Activated CD4-positive, alpha-beta T cell treated with anti-CD3 and anti-CD28 coated beads, Interleukin-2, amount 50 U/mL, for 24 hours (primary cell): ENCODE results near the gene HSPA5.
A peak's percentile ranks its signal among the peaks of the same experiment; 100 is the strongest.
"Not testable (repeated sequence)": the region's sequence is repeated elsewhere in the genome, so short reads cannot be mapped to it uniquely, and the experiment has no call there.

Experiments used
- DNase-seq, 2 donors: peaks; one replicate each; pipeline ENCODE4 v3.0.0-alpha.2; 2020; ENCODE audit warnings: low read depth in 1 of 2, low spot score in 1 of 2

The HSPA5 gene

DNA sequence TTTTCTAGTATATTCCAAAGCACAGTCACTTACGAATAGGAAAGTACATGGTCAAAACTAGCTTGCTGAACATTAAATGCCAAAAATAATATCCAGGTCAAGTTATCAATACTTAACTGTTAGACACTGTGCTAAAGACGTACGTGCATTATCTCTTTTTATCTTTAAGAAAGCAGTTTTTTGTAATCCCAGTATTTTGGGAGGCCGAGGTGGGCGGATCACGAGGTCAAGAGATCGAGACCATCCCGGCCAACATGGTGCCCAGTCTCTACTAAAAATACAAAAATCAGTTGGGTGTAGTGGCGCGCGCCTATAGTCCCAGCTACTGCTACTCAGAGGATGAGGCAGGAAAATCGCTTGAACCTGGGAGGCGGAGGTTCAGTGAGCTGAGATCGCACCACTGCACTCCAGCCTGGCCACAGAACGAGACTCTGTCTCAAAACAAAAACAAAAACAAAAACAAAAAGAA, 2.7 kb upstream of the HSPA5 start:
- no peak for DNase-seq

DNA sequence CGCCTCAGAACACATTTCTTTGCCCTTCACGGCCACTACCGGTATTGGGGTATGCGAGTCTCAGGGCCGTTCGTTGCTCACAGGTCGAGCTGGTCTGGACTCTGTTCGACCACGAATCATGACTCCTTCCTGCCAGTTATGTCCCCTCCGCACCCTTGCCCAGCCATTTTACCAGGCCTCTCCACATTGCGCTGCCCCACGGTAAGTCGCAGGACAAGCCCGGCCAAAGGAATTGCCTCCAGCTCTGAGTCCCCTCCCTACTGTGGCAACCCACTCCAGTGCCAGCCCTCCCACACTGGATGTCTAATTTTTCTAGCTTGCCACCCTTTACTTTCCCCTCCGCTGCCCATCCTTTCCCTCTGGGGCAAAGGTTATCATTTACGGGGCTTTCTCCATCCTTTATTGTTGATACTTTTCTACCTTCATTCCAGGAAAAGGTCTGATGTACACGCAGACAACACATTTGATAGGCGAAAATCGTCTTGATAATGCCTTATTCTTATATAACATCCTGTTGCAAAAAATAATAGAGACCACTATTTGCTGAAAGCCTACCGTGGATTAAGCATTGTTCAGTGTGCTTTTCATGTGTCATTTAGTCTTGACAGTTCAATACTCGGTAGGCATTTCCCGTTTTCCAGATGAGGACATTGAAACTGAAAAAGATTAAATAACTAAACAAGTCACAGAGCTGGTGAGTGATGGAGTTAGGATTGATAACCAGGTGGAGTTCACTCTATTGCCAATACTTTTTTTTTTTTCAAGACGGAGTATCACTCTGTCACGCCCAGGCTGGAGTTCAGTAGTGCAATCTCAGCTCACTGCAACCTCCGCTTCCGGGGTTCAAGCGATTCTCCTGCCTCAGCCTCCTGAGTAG, 958 bp upstream of the HSPA5 start:
- no peak for DNase-seq

DNA sequence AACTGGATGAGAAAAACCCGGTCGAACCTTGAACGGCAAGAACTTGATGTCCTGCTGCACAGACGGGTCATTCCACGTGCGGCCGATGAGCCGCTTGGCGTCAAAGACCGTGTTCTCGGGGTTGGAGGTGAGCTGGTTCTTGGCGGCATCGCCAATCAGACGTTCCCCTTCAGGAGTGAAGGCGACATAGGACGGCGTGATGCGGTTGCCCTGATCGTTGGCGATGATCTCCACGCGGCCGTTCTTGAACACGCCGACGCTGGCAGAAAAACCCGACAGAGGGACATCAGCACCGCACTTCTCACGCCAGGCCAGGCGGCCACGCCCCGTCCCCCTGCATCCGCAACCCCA, 519 bp downstream of the HSPA5 start:
- peak in 1 of 2 donors; percentile 15 for DNase-seq

DNA sequence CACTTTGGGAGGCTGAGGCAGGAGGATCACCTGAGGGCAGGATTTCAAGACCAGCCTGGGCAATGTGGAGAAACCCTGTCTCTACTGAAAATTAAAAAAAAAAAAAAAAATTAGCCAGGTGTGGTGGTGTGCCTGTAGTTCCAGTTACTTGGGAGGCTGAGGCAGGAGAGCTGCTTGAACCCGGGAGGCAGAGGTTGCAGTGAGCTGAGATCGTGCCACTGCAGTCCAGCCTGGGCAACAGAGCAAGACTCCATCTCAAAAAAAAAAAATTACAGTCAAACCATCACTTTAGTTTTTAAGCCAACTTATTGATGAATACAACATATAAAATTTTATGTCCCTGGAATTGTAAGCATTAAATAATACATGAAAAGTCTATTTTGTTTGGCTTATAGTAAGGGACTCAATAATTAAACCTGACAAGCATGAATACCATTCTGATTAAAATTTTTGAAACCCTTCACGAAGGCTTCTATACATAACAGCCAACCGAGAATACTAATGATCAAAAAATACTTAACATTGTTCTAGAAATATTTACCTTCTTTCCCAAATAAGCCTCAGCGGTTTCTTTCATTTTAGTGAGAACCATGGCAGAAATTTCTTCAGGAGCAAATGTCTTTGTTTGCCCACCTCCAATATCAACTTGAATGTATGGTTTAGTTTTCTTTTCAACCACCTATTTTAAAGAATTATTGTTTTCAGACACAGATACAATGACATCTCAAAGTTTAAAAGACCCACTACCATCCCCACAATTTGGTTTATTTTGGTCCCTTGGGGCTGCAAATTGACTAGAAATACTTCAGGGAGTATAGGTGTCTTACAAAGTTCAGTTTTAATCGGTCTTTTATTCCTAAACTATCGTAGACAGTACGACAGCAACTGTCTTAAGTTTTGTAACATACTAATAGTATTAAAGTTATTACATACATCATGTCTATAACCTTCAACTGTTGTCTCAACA, 1.2 kb downstream of the HSPA5 start:
- no peak for DNase-seq

DNA sequence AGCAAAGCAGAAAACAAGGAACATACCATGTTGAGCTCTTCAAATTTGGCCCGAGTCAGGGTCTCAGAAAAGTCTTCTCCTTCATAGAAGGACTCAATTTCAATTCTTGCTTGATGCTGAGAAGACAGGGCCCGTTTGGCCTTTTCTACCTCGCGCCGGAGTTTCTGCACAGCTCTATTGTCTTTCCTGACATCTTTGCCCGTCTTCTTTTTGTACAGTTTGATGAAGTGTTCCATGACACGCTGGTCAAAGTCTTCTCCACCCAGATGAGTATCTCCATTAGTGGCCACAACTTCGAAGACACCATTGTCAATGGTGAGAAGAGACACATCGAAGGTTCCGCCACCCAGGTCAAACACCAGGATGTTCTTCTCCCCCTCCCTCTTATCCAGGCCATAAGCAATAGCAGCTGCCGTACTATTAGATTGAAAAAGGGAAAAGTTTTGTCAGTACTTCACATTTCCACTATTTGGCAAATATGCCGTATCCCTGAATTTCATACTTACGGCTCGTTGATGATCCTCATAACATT, 2.2 kb downstream of the HSPA5 start:
- no peak for DNase-seq

DNA sequence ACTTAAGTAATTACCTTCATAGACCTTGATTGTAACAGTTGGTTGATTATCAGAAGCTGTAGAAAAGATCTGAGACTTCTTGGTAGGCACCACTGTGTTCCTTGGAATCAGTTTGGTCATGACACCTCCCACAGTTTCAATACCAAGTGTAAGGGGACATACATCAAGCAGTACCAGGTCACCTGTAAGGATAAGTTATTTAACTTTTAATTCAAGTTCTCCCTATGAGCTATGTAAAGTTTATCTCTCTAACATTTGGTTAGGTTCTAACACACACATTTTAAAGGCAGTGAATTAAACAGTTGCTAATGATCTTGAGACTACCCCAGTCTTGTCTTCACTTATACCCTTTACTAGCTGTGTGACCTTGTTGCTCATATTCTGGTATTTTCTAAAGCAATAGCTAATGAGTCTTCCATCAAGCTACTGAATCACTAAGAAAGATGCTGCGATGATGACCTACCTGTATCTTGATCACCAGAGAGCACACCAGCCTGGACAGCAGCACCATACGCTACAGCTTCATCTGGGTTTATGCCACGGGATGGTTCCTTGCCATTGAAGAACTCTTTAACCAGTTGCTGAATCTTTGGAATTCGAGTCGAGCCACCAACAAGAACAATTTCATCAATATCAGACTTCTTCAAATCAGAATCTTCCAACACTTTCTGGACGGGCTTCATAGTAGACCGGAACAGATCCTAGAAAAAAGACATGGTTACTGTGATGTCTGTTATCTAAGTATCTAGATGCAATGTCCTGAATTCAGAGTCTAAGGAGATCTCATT, 2.8 kb downstream of the HSPA5 start:
- DNase-seq, result no peak

DNA sequence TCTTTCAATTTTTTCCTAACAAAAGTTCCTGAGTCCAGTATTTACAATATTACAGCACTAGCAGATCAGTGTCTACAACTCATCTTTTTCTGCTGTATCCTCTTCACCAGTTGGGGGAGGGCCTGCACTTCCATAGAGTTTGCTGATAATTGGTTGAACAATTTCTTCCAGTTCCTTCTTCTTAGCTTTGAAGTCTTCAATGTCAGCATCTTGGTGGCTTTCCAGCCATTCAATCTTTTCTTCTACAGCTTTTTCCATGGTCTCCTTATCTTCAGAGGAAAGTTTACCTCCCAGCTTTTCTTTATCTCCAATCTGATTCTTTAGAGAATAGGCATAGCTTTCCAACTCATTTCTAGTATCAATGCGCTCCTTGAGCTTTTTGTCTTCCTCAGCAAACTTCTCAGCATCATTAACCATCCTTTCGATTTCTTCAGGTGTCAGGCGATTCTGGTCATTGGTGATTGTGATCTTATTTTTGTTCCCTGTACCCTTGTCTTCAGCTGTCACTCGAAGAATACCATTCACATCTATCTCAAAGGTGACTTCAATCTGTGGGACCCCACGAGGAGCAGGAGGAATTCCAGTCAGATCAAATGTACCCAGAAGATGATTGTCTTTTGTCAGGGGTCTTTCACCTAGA, 4.5 kb downstream of the HSPA5 start:
- not testable (repeated sequence) for DNase-seq

DNA sequence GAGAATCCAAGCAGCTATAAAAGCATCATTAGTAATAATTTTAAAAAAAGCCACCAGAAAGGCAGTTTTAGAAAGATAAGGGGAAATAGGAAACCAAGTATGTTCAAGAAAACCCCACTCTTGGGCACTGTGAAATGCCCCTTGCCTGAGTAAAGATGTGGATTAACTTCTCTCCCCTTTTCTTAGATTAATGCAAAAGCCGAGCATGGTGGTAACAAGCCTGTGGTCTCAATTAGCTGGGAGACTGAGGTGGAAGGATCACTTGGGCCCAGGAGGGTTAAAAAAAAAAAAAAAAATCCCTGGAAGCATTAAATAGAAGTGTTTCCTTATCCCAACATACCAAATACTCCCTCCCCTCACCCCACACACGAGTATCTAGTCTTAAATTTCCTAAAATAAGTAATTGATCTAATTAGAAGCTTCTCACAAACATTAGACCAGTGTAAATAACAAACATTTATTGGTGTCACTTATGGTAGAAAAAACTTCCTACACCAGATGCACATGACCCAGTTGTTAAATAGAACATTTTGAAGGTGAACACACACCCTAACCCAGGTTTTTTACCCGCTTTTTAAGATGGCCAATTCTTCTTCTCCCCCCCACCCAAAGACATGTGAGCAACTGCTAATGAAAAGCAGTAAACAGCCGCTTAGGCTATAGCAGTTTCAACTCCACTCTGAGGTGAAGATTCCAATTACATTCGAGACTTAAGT, 5.2 kb downstream of the HSPA5 start:
- no peak for DNase-seq

DNA sequence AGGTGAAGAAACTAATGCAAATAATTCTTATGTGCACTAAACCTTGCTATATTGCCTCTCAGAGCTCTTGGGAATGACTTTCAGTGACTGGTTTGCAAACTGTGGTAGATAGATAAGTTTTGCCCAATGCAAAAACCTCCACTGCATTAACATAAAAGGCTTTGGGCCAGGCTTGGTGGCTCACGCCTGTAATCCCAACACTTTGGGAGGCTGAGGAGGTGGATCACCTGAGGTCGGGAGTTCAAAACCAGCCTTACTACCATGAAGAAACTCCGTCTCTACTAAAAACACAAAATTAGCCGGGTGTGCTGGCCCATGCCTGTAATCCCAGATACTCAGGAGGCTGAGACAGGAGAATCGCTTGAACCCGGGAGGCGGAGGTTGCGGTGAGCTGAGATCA, 7.0 kb downstream of the HSPA5 start:
- DNase-seq, result not testable (repeated sequence)

DNA sequence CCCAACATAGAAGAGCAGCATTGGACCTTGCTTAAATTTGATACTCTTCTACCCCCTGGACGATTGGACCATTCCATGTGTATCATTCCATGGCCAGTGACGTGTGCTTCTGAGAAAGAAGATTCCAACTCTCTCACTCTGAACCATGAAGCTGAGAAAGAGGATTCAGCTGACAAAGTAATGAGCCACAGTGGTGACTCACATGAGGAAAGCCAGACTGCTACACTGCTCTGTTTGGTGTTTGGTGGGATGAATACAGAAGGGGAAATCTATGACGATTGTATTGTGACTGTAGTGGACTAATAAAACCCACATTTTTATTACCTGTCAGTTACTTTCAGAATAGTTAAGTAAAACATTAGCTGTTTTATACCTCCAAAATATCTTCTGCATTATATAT, 7.5 kb downstream of the HSPA5 start:
- no peak for DNase-seq

DNA sequence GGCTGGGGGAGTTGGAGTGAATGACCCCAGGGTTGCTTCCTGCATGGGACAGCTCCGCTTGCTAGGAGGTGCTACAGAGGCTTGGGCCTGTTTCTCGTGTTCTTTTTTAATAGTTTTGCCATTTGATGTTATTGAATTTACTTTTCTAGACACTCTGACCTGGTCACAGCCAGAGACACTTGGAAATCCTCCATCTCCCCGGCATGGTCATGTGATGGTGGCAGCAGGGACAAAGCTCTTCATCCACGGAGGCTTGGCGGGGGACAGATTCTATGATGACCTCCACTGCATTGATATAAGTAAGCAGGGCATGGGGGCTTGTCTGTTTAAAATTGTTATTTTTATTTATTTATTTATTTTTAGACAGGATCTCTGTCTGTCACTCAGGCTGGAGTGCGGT, 13.4 kb downstream of the HSPA5 start:
- DNase-seq, result no peak

DNA sequence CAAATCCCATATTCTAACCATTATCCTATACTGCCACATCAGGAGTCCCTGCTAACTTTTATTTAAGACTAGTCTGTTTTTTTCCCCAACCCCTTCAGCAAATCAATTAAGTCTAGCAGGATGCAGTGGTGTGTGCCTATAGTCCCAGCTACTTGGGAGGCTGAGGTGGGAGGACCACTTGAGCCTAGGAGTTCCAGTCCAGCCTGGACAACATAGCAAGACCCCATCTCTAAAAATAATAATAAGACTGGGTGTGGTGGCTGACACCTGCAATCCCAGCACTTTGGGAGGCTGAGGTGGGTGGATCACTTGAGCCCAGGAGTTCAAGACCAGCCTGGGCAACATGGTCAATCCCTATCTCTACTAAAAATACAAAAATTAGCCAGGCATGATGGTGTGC, 16.3 kb downstream of the HSPA5 start:
- not testable (repeated sequence) for DNase-seq

DNA sequence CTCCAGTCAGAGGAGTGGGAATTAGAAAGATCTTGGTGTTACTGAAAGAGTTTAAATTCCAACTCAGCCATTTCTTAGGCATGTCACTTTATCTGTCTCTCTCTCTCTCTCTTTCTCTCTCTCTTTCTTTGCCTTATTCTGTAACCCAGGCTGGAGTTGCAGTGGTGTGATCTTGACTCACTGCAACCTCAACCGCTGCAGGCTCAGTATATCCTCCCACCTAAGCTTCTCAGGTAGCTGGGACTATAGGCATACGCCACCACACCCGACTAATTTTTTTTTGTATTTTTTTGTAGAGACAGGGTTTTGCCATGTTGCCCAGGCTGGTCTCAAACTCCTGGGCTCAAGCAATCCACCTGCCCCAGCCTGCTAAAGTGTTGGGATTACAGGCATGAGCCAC, 22.5 kb downstream of the HSPA5 start:
- no peak for DNase-seq

DNA sequence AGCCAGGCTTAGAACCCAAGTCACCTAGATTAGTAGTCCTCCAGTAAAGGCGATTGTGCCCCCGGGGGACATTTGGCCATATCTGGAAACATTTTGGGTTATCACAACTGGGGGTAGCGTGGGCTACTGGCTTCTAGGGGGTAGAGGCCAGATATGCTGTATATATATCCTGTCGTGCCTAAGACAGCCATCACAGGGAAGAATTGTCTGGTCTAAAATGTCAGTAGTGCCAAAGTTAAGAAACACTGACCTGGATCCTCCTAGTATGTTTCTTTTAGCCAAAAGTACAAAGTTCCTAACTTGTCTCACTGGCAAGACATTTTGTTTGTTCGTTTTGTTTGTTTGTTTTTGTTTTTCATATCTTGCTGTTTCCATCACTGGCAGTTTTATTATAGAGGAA, 27.0 kb downstream of the HSPA5 start:
- DNase-seq, result no peak

DNA sequence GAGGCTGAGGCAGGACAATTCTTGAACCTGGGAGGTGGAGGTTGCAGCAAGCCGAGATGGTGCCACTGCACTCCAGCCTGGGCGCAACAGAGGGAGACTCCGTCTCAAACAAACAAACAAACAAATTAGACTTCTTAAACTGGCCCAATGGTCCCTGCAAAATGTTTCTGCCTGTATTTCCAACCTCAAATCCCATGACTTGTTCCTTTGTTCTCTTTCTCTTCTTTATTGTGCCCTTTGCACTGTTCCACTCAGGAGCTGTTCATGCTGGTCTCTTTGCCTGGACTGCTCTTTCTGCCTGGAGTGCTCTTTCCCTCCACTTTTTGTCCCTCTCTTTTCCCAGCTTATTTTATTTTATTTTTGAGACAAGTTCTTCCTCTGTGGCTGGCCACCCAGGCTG, 36.7 kb downstream of the HSPA5 start:
- DNase-seq, result no peak

DNA sequence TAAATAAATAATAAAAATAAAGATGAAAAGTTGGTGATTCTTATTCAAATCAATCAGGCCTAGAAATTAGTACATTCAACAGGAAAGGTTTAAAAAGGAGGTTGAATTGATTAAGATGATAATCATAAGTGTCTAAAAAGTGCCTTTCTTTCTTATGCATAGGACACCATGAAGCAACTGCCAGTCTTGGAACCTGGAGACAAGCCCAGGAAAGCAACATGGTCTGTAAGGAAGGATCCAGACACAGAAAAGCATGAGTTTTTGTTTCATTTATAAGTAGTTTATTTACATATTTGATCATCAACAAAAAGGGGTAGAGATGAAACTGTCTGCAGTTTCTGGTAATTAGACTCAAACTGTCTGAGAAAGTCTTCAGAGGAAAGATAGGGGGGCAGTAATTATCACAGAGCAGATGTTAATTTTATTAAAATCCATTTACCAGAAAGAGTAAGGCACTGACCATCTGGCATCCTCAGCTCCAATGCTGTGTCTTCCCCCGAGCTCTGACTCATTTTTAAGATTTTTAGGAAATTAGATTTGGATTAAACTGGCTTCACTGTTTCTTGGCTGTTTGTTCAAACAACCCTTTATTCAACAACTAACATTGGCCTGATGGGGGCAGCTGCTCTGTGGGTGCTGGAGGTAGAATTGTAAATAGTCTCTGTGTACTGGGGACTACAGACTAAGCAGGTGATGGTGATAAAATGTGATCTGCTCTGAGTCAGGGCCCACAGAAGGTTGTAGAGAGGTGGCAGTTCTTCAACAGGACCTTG, 38.1 kb downstream of the HSPA5 start:
- DNase-seq, result no peak

DNA sequence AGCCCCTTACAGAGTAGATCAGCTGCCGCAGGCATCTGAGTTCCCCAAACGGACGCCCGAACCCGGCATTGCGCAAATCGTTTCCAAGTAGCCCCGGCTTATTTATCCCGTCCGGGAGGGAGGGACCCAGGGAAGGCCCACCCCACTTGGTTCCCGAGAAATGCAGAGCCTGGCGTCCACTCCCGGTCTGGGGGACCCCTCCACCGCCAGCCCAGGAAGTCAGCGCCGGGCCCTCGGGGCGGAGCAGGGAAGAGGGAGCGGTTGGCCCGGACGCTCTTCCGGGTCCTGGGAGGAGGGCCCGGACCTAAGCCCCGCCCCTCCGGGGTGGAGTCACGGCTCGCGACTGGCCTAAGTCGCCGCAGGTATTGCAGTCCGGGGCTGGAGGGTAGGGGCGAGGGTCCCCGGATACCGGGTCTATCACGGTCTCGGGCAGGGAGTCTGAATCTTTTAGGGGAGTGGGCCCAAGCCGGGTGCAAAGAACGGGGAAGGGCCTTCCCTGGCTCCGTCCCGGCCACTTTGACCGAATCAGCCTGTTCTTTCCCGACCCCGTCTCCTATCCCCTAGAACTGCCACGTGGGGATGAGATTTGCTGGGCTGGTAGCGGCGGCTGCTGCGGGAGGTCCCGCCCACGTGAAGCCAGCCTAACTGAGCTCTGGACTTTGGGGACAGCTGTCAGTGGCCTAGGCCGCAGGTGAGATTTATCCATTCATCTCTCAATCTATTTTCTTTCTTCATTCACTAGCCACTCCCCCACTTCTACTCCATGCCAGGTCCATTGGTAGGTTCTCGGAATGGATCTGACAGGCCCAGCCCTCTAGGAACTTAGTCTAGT, 40.7 kb downstream of the HSPA5 start, which contains the start of gene RABEPK:
Gene RABEPK, plus strand, starts transcription at position 327 of the 832 bp plus-strand sequence. CDS start 2,472 bp downstream, outside the sequence.
- DNase-seq, result peak; percentile 84

DNA sequence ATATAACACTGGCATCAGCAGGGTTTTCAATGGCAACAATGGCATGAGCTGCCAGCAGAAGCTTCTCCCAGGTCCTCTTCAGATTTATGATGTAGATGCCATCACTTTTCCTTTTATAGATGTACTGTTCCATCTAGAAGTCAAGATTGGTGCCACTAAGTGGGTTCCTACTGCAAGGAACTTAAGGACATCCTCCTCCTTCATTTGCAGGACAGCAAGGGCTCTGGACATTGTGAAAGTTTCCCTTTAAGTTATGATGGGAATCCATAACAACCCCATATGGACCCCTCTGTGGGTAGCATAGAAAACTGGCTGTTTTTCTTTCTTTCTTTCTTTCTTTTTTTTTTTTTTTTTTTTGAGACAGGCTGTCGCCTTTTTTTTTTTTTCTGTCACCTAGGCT, 45.6 kb downstream of the HSPA5 start:
- not testable (repeated sequence) for DNase-seq
